Activated CD4-positive, alpha-beta T cell treated with anti-CD3 and anti-CD28 coated beads, Interleukin-2, amount 10 ng/mL, durations not matched to agents 24 days and 14 days (primary cell): ENCODE measurements around the gene HCAR2. TPM values are rescaled to one million over a fixed set of nuclear protein-coding genes. Genes with fewer than 3 reads are reported as not detected.
"Not testable (repeated sequence)": the region's sequence is repeated elsewhere in the genome, so short reads cannot be mapped to it uniquely, and the experiment has no call there.

ENCODE experiments used
- DNase-seq: peaks from one replicate; pipeline ENCODE4 v3.0.0; 2022
- H3K27ac Mint-ChIP-seq: one replicate; pipeline ENCODE4 v1.8.0; 2022; ENCODE audit warnings: mild to moderate bottlenecking, mixed read lengths
- H3K27me3 Mint-ChIP-seq: one replicate; pipeline ENCODE4 v1.8.0; 2022; ENCODE audit warnings: mixed read lengths
- H3K36me3 Mint-ChIP-seq: one replicate; pipeline ENCODE4 v1.8.0; 2022; ENCODE audit warnings: low read depth, mild to moderate bottlenecking, mixed read lengths
- H3K4me1 Mint-ChIP-seq: one replicate; pipeline ENCODE4 v1.8.0; 2021; ENCODE audit warnings: mixed read lengths
- H3K4me3 Mint-ChIP-seq: one replicate; pipeline ENCODE4 v1.8.0; 2022; ENCODE audit warnings: mild to moderate bottlenecking, moderate library complexity, mixed read lengths
- H3K9me3 Mint-ChIP-seq: one replicate; pipeline ENCODE4 v1.8.0; 2021; ENCODE audit warnings: mixed read lengths
- intact Hi-C: fragments of 100-400 bp; cut with micrococcal nuclease; formaldehyde crosslinking; loops from one replicate; pipeline ENCODE4 v1.15.1; 2023
- total RNA-seq: library from RNA; stranded (reverse); gene quantifications from 2 replicates; pipeline ENCODE4 v1.2.3, GENCODE V29; 2022

The HCAR2 gene
- 0.26 and 0.47 TPM in 2 replicates for total RNA-seq

DNA sequence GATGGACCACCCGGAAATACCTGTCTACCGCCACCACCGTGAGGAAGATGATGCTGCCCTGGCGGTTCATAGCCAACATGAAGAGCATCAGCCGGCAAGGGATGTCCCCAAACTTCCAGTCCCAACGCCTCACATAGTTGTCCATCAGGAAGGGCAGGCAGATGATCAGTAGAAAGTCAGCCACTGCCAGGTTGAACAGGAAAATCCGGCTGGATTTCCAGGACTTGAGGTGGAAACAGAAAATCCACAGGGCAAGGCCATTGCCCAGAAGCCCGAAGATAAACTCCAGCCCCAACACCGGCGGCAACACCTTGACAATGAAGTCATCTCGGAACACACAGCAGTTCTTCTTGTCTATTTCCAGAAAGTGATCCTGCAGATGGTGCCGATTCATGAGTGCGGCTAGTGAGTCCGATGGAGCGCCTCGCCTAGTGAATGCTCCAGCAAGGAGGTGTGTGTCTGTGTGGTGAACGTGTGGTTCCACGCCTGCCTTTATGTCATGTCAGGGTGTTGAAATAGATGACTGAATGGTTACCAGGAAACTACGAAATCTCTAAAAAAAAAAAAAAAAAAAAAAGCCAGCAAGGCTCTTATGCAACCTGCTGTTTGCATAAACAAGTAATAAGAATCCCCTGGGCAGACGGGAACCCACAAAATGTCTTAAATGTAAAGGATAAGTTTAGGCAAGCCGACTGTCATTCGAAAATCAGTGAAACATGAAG is at the start of gene HCAR2:
Gene HCAR2 (minus strand): TSS at position 468 of the 722 bp plus-strand sequence. CDS start 74 bp downstream, at position 394.
- DNase-seq, H3K36me3 Mint-ChIP-seq, H3K27ac Mint-ChIP-seq, H3K4me1 Mint-ChIP-seq, H3K4me3 Mint-ChIP-seq, H3K9me3 Mint-ChIP-seq, intact Hi-C loops, H3K27me3 Mint-ChIP-seq: not testable (repeated sequence)

DNA sequence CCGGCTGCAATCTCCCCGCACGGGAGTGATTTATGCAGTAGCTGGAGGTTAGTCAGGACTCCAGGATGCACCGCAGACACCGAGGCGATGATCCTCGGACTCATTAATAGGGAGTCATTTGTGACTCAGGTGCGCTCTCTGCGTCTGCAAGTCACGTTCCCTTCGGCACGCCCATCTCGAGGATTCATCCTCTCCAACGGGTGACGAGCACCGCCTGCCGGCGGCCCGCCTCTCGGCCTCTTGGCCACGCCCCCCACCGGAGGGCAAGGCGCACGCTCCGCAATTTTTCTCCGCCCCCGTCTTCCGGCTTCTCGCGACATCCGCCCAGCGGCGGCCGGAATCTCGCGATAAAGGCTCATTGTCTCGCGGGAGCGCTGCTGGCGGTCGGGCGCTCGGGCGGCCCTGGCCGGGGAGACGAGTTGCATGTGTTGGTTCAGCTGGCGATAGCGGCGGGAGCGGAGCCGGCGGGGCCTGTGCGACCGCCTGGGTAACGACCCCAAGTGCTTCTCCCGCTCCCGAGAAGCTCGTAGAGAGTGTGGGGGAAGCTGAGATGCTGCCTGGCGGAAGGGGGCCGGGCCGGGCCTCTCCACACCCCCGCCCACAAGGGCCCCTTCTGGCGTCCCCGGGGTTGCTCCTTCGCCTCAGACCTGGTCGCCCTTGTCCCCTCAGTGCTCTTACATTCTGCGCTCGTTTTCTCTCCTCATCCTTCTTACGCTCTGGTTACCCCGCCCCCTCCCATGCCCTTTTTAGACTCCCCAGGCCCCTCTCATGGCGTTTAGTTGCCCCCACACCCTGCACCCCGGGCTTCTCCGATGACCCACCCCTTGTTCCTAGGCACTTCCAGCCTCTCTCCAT is 49.5 kb upstream of the HCAR2 start, which contains the start of gene DENR:
Gene DENR (plus strand): TSS at position 361 of the 855 bp plus-strand sequence. CDS start 878 bp downstream, outside the sequence.
- intact Hi-C loops = loop anchor here (1.0 kb wide), 5 partner anchors 19 to 225 kb away; partner anchors contain the start of gene KNTC1
- DNase-seq = peak; percentile 100
- Mint-ChIP-seq H3K4me3 (peak within 1 kb of the TSS; percentile 93), H3K27ac (peak within 1 kb of the TSS; percentile 98), H3K9me3 (no peaks in the 10 kb centered on the region), H3K4me1 (peaks cover 50% of the 10 kb centered on the region), H3K27me3 (no peaks in the 10 kb centered on the region), H3K36me3 (peaks cover 46% of the 10 kb centered on the region)

DNA sequence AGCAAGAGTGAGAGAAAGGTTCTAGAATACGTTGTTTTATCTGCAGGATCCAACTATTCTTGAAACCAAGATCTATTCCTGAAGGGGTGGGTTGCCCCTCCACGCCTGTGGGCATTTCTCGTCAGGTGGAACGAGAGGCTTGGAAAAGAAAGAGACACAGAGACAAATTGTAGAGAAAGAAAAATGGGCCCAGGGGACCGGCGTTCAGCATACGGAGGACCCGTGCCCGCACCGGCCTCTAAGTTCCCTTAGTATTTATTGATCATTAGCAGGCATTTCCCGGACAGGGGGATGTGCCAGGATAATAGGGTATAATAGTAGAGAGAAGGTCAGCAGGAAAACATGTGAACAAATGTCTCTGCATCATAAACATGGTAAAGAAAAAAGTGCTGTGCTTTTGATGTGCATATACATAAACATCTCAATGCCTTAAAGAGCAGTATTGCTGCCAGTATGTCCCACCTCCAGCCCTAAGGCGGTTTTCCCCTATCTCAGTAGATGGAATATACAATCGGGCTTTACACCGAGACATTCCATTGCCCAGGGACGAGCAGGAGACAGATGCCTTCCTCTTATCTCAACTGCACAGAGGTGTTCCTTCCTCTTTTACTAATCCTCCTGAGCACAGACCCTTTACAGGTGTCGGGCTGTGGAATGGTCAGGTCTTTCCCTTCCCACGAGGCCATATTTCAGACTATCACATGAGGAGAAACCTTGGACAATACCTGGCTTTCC is 47.8 kb upstream of the HCAR2 start:
- H3K4me1 Mint-ChIP-seq = peaks cover 38% of the 10 kb centered on the region
- intact Hi-C loops, H3K9me3 Mint-ChIP-seq, H3K27me3 Mint-ChIP-seq, DNase-seq: not testable (repeated sequence)
- H3K4me3 Mint-ChIP-seq = peak overlapping the region; percentile 70
- peak overlapping the region; percentile 66 for H3K27ac Mint-ChIP-seq
- peaks cover 29% of the 10 kb centered on the region for H3K36me3 Mint-ChIP-seq

DNA sequence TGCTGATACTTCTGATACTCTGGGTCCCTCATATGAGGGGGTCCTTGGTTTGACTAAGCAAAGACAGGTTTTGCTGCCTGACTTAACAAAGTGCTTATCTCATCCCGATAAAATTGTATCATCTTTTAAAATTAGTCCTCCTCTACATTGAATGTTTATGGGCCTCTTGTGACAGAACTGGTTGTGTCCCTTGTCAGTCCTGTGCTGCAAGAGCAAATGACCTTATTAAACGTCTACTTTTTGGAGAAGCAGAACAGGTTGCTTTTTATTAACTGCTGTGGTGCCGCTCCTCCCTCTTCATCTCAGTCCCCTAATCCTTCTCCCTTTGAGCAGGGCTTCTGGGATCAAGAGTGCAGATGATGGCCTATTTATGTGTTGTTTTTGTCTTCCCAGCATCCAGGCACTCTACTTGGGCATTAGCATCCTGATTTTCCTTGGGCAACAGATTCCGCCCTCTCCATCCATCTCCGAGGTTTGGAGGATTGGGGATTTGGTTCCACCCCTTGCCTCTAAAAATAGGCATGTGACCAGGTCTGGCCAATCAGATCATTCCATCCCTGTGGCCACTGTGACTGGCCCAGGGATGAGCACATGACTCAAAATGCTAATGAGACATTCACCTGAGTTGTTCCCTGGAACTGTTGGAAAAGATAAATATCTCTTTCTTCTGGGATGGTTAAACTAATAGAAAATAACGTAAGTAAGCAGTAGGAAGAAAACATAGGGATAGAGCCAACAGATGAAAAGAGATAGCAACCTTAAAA is 46.6 kb upstream of the HCAR2 start:
- Mint-ChIP-seq H3K9me3 (no peaks in the 10 kb centered on the region), H3K27ac (no peak overlapping the region), H3K27me3 (no peaks in the 10 kb centered on the region), H3K36me3 (peaks cover 20% of the 10 kb centered on the region), H3K4me3 (no peak overlapping the region), H3K4me1 (peaks cover 30% of the 10 kb centered on the region)
- intact Hi-C loops = no loop called here
- DNase-seq = no peak

DNA sequence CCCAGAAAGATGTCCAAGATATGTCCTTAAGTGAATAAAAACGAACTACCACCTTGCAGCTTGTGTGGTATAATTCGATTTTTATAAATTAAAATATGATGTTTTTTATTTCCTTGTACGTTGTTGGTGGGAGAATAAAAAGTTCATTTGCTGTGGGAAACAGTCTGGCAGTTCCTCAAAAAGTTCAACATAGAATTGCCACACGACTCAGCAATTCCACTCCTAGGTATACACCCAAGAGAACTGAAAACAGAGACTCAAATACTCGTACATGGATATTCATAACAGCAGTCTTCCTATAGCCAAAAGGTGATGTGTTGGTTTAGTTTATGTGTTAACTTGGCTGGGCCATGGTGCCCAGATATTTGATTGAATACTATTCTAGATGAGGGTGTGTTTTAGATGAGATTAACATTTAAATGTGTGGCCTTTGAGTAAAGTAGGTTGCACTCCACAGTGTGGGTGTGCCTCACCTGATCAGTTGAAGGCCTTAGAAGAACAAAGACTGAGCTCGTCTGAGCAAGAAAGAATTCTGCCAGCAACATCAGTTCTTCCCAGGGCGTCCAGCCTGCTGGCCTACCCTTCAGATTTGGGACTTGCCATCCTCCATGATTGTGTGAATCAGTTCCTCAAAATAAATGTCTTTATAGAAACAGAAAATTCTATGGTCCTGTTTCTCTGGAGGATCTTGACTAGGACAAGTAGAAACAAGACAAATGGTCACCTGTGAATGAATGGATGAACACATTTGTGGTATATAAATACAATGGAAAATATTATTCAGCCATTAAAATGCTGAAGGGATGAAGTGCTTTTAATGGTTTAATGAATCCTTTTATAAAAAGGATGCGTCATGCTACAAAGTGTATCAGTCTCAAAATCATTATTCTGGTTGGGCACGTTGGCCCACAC is 44.3 kb upstream of the HCAR2 start:
- Mint-ChIP-seq H3K36me3 (no peaks in the 10 kb centered on the region), H3K4me3 (no peak overlapping the region), H3K27me3 (no peaks in the 10 kb centered on the region), H3K4me1 (peaks cover 13% of the 10 kb centered on the region), H3K9me3 (no peaks in the 10 kb centered on the region), H3K27ac (no peak overlapping the region)
- intact Hi-C loops = no loop called here
- no peak for DNase-seq

DNA sequence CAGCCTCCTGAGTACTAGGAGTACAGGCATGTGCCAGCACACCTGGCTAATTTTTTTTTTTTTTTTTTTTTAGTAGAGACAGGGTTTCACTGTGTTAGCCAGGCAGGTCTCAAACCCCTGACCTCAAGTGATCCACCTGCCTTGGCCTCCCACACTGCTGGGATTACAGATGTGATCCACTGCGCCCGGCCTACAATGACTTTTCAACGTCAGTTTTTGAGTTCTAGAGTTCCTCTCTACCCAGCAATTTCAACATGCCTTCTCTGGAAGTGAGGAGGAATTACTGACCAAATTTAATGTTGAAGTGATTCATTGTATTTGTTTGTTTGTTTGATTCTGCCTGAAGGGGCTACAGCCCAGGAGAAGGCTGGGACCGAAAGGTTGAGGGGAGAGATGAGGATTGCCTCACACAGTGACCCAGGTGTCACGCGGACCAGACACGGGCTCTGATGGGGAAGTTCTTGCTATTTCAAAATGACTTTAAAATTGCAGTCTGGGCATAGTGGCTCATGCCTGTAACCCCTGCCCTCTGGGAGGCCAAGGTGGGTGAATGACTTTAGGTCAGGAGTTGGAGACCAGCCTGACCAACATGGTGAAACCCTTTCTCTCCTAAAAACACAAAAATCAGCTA is 40.9 kb upstream of the HCAR2 start:
- H3K4me1 Mint-ChIP-seq = no peaks in the 10 kb centered on the region
- H3K4me3 Mint-ChIP-seq = no peak overlapping the region
- intact Hi-C loops = no loop called here
- no peak for DNase-seq
- H3K36me3 Mint-ChIP-seq = no peaks in the 10 kb centered on the region
- no peaks in the 10 kb centered on the region for H3K9me3 Mint-ChIP-seq
- H3K27me3 Mint-ChIP-seq = no peaks in the 10 kb centered on the region
- no peak overlapping the region for H3K27ac Mint-ChIP-seq

DNA sequence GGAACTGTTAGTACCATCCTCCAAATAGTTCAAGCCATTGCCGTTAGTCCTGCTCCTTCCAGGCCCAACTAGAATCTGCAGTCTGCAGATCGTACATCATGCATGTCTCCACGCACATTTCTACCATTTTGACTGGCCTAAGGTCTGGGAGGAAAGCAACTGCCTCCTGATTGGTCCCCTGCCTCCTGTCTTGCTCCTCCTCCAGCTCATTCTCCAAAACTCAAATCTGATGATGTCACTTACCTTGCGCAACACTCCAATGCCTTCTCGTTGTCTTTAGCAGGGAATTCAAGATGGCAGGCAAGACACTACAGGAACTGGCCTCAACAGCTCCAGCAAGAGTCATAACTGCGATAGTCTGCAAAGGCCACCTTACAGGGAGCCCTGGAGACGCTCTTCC is 37.2 kb upstream of the HCAR2 start:
- Mint-ChIP-seq H3K27ac (no peak overlapping the region), H3K36me3 (peaks cover 3% of the 10 kb centered on the region), H3K4me1 (peaks cover 9% of the 10 kb centered on the region), H3K4me3 (no peak overlapping the region), H3K9me3 (peaks cover 3% of the 10 kb centered on the region), H3K27me3 (no peaks in the 10 kb centered on the region)
- no peak for DNase-seq
- intact Hi-C loops = no loop called here

DNA sequence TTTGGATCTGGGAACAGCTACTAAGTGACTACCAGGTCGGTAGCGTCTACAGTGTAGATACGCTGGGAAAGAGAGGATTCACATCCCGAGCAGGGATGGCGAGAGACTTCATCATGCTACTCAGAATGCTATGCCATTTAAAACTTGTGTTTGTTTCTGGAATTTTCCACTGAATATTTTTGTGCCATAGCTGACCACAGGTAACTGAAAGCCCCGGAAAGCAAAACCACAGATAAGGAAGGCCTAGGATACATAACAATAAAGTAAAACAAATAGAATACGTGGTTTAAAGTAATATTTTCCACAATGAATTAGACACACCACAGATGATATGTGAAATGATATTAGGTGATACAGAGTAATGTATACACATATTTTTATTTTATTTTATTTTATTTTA is 35.4 kb upstream of the HCAR2 start:
- Mint-ChIP-seq H3K4me1 (peaks cover 16% of the 10 kb centered on the region), H3K27me3 (no peaks in the 10 kb centered on the region), H3K9me3 (peaks cover 3% of the 10 kb centered on the region), H3K36me3 (peaks cover 3% of the 10 kb centered on the region), H3K4me3 (no peak overlapping the region), H3K27ac (peak overlapping the region; percentile 1)
- no peak for DNase-seq
- intact Hi-C loops = no loop called here

DNA sequence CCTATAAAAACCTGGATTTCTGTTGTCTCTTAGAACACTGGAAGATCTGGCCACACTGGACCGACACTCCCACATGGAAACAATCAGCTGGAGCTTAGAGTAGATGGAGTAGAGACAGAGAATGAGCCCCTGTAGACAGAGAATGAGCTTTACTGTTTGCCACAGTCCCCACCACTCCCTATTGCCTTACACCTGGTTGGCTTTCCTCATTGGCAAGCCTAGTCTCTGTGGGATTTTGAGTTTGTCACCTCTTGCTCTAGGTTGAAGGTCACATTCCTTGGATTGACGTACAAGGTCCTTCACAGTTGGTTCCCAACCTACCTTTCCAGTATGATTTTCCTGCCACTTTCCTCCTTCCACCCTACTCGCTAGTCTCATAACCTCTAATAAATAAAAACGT is 29.5 kb upstream of the HCAR2 start:
- DNase-seq = no peak
- Mint-ChIP-seq H3K4me3 (peak overlapping the region; percentile 78), H3K27ac (peak overlapping the region; percentile 86), H3K4me1 (peaks cover 61% of the 10 kb centered on the region), H3K36me3 (peaks cover 12% of the 10 kb centered on the region), H3K9me3 (peaks cover 11% of the 10 kb centered on the region), H3K27me3 (no peaks in the 10 kb centered on the region)
- intact Hi-C loops = loop anchor here (1.0 to 5.0 kb wide), 5 partner anchors 12 to 982 kb away; partner anchors contain the start of gene DENR

DNA sequence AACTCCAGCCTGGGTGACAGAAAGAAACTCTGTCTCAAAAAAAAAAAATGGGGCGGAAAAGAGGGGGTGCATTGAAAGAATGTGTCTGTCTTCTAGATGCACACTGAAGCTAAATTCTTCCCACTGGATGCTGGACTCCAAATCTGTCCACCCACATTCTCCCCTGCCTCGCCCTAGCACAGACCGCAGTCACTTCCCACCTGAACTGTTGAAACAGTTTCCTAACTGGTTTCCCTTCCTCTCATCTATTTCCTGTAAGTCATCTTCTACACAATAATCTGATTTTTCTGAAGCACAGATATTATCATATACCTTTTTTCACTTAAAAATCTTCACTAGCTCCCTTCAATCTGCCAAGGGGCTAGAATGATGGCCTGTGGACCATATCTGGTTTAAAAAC is 29.0 kb upstream of the HCAR2 start:
- H3K27me3 Mint-ChIP-seq = no peaks in the 10 kb centered on the region
- H3K9me3 Mint-ChIP-seq = peaks cover 11% of the 10 kb centered on the region
- H3K4me3 Mint-ChIP-seq = peak overlapping the region; percentile 78
- peak overlapping the region; percentile 86 for H3K27ac Mint-ChIP-seq
- H3K4me1 Mint-ChIP-seq = peaks cover 62% of the 10 kb centered on the region
- peak; percentile 79 for DNase-seq
- intact Hi-C loops = loop anchor here (2.0 to 5.0 kb wide), 3 partner anchors 85 to 983 kb away; no protein-coding TSS in a partner anchor
- H3K36me3 Mint-ChIP-seq = peaks cover 13% of the 10 kb centered on the region

DNA sequence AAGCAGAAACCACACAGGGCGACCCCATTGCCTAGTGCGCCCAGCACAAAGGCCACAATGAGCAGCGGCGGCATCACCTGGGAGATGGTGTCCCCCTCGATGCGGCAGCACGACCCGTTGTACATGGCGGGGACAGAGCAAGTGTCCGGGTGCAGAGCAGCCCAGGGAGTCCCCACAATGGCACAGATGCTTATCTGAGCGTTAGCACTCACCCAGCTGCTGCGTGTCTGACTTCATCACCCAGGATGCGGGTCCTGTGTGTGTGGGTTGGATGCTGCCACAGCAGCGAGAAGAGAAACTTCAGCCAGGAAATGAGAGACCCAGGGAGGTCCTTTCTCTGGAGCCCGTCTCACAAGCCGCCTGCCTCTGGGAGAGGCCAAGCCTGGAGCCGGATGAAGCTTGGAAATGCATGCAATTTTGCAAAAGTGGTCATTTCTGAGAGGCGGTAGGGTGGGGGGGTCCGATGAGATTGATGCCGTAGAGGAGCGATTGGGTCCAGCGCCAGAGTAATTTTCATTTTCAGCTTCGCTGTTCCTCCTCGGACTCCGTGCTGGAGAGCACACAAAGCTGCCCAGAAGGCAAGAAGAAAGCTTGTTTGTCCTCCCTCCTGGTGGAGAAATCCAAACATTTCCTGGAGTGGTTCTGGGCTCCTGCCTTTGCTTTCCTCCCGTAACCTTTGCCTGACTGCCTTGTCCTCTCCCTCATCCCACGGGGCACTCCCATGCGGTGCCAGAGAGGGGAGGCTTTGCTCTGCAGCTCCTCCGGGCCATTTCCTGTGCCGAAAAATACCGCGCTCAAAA is 27.3 kb upstream of the HCAR2 start, which contains the start of gene HCAR1:
Gene HCAR1 (minus strand): TSS at position 630 of the 800 bp plus-strand sequence. CDS start 505 bp downstream, at position 125.
- peak; percentile 92 for DNase-seq
- intact Hi-C loops = loop anchor here (5.0 kb wide), 1 partner anchor 278 kb away; no protein-coding TSS in a partner anchor
- H3K27me3 Mint-ChIP-seq = no peaks in the 10 kb centered on the region
- peaks cover 8% of the 10 kb centered on the region for H3K9me3 Mint-ChIP-seq
- H3K36me3 Mint-ChIP-seq = peaks cover 12% of the 10 kb centered on the region
- peak within 1 kb of the TSS; percentile 91 for H3K27ac Mint-ChIP-seq
- H3K4me3 Mint-ChIP-seq = peak within 1 kb of the TSS; percentile 78
- H3K4me1 Mint-ChIP-seq = peaks cover 69% of the 10 kb centered on the region
